ENCODE results near the gene ATP9B.
A peak's percentile ranks its signal among the peaks of the same experiment; 100 is the strongest.
"Not testable (repeated sequence)": the region's sequence is repeated elsewhere in the genome, so short reads cannot be mapped to it uniquely, and the experiment has no call there.

ATP9B gene

DNA sequence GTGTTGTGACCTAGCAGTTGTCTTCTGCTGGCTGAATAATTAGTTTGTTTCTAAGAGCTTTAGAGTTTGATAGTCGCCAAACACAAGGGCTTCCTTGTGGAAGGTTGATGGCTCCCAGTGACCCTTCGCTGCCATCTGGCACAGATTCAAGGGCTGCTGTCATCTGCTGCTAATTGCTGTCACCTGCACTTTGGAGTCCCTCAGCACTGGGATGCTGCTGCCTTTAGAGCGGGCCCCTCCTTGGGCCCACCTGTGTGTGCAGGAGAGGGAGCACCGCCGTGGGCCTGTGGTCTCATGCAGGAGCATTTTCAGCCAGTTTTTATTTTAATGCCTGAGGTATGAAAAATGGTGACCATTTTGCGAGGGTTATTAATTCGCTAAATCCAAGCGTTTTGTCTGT lies 172.6 kb downstream of the ATP9B start:
- DNase-seq (ENCODE audit: low read depth): no peak

DNA sequence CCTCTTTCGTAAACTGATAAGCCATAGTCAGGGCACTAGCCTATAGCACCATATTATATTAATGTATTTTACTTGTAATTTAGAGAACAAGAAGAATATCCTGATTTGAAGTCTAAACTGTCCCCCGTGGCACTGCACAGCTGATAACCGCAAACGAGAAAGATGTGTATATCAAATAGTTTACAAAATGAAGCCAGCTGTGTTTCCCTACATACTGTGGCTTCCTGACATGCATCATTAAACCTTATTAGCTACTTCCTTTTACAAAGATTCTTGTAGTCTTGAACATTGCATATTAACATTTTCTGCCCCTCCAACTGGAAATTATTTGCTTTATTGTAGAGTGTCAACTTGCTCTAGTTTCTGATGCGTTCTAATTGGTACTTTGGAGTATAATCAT lies 173.1 kb downstream of the ATP9B start:
- DNase-seq (ENCODE audit: low read depth): no peak

DNA sequence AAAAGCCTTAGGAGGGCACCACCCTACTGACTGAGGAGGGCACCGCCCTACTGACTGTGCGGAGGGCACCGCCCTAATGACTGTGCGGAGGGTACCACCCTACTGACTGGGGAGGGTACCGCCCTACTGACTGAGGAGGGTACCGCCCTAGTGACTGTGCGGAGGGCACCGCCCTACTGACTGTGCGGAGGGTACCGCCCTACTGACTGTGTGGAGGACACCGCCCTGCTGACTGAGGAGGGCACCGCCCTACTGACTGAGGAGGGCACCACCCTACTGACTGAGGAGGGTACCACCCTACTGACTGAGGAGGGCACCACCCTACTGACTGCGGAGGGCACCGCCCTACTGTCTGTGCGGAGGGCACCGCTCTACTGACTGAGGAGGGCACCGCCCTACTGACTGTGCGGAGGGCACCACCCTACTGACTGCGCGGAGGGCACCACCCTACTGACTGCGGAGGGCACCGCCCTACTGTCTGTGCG lies 176.4 kb downstream of the ATP9B start:
- peak; percentile 7 for DNase-seq (ENCODE audit: low read depth)

DNA sequence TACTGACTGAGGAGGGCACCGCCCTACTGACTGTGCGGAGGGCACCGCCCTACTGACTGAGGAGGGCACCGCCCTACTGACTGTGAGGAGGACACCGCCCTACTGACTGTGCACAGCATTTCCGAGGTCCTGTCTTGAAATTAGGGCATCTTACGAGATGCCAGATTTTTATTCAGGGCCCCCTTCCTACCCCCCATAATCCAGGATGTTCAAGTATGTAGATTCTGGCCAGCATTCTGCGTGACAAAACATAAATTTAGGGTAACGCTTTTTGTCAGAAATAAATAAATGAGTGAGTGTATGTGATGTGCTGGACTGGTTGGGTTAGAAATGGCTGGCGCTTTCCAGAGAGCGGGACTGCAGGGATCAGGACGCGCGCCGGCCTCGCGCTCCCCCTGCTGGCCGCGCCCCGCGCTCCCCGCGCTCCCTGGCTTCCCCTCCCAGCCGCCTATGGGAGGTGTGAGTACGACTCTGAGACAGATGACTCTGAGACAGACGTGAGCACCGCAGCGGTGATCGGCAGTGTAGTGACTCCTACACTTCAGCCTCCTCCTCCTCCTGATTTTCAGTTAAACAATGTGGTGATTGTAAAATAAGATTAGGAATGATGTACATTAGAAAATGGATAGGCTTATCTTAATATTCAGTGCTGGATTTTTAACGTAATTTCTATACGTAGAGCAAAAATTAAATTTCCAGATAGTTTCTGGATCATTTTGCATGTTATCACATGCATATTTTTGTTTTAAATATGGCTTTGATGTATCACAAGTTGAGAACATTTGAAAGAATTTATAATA lies 177.3 kb downstream of the ATP9B start:
- peak; percentile 55 for DNase-seq (ENCODE audit: low read depth)

DNA sequence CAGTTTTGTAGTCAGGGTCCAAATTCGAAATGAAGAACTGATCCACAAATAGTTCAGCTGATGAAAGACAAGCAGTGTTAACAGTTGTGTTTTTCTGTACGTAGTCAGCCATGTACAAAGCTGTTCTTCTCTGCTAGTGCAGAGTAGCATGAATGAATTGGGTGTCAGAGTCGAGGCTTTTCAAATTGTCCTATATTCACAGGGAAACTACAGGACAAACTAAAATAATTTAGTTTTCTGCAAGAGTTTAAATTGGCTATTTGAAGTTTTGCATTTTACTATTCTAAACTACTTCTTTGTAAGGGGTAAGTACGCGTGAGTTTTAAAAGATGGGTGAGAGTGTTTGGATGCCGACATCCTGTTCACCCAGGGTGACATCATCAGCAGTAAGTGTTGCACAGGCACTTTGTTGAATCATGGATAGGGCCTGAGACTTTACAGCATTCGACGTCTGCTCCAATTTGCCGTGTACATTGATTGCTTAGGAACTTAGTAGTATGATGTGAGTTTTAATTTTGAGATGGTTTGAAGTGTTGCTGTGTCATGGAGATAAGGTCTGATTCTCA lies 179.4 kb downstream of the ATP9B start:
- DNase-seq (ENCODE audit: low read depth): no peak

DNA sequence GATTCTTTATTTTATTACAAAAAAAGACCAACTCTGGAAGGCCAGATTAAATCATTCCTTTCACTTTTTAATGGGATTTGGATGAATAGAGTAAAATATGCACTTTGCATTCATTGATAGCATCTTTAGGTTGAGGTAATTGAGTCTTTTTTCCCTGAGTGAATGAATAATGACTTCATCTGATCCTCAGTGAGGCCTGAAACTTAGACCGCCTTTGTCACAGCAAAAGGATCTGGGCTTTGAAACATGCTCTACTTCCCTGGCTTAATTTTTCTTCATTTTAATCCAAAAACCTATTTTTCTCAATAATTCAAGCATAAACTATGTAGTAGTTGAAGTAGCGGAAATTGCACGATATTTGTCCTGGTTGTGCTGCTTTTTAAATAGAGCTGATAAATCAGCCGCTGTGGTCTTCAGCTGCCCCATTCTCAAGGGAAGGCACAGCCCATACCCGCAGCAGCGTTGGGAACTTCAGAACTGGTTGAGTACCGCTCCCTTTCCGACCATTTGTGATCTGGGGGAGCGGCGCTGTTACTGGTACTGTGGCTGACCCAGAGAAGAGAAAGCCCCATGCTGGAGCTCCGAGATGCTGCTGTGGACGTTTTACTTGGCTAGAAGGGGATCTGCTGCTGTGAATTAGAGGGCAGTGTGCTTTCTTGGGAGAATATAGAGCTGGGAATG lies 181.2 kb downstream of the ATP9B start:
- no peak for DNase-seq (ENCODE audit: low read depth)

DNA sequence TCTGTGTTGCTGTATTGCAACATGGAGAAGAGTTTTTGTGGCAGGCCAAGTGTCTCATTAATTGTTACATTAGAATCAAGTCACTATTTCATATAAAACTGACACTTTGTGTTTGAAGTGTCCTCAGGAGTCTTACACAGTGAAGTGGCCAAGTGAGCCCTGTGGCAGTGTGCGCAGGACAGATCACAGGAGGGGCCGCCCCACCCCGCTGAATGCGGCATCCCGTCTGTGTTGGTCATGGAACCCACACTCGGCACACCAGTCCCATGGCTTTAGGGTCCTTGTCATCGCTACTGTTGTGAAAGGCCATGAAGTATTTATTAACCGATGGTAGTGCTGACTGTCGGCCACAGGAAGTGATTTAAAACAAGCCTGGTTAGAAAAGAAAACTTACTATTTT lies 181.8 kb downstream of the ATP9B start:
- no peak for DNase-seq (ENCODE audit: low read depth)

DNA sequence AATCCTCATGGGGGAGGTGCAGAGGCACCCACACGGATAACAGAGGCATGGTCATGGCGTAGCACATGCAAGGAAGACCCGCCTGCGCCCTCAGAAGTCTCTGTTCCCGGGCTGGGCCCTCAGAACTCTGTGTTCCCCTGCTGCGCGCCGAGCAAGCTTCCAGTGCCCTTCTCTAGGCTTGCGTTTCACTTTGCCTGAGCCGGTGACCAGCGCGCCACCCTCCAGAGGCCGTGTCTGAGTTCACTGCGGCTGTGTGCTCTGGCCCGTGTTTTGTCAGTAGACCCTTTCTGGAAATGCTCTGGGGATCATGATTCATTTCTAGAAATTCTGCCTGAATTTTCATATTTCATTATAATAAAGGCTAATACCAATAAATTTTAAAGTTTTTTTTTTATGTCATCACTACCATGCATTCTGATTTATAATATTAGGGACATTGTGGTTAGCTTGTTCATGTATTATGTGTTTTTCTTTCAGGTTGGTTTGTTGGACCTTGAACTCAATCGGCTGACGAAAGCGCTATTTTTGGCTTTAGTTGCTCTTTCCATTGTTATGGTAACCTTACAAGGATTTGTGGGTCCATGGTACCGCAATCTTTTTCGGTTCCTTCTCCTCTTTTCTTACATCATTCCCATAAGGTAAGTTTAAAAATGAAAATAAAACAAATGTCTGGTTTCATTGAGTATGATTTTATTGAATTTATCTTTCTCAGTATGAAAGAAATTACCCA lies 183.9 kb downstream of the ATP9B start:
- DNase-seq (ENCODE audit: low read depth): no peak

DNA sequence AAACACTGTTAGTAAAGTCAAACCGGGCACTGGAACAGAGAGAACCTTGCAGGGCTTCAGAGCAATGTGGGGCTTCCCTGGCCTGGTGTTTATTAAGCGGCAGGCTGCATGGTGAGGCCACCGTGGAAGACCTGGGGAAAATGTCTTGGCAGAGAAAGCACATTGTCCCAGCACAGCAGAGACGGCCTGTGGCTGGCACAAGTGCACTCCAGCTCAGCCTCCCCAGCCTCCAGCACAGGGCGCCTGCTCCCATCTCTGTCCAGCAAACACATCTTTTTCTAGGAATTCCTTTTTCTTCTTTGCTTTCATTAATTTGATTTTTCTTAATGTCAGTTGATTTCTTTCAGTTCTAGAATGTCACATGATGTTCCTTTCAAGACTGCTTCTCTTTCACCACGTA lies 188.3 kb downstream of the ATP9B start:
- DNase-seq (ENCODE audit: low read depth): no peak

DNA sequence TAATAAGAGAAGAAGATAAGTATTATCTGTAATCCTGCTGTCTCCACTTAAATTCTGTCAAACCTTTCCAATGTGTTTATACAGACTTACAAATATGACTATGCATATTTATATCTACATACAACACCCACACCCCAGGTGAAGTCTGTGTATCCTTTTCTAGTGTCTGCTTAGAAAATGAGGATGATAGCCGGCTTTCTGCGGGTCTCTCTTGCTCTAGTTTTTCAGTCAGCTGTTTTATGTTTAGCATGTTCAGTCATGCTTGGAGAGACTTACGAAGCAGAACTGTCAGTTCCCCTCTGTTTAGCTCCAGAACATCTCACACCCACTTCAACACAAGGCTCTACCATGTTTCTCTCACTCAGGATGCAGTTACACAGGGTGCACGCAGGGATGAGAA lies 189.3 kb downstream of the ATP9B start:
- DNase-seq (ENCODE audit: low read depth): no peak

DNA sequence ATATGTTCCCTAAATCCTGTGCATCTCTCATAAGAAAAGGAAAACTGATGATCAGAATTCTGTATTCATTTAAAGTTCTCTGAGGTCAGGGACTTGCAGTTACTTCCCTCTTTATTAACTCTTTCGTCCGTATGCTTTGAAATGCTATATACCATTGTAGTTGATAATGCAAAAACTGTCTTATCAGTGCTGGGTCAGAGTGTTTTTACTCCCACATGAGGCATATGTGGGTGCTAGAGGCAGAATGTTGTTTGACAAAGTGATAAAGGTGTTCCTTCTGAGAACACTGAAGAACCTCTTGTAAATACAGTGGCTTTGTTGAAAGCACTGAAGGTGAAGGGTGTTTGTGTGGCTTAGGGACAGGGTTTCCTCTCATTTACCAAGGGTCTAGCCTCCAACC lies 190.0 kb downstream of the ATP9B start:
- no peak for DNase-seq (ENCODE audit: low read depth)

DNA sequence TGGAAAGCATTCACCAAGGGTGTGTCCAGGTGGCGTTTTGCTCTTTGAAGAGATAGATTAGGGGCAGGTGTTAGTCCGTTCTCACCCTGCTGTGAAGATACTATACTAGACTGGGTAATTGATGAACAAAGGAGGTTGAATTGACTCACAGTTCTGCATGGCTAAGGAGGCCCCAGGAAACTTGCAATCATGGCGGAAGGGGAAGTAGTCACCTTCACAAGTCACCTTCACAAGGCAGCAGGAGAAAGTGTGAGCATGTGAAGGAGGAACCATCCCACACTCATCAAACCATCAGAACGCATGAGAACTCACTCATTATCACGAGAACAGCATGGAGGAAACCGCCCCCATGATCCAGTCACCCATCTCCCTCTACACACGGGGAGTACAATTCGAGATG lies 190.8 kb downstream of the ATP9B start:
- DNase-seq (ENCODE audit: low read depth): no peak

DNA sequence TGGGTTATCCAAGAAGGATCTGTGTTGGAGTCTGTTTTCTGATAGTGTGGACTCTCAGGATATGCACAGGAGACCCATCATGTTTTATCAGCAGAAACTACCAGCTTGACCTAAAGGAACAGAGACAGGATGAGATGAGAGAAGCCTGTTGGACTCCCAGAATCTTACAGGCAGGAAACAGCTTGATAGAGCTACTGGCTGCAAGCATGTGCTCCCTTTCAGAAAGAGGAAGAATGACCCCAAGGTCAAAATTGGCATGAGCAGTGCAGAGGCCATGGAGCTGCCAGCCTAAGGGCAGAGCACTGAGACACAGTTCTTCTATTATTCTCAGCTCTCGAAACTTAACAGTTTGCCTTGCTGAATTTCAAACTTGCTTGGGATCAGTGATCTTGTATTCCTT lies 191.3 kb downstream of the ATP9B start:
- DNase-seq (ENCODE audit: low read depth): no peak

DNA sequence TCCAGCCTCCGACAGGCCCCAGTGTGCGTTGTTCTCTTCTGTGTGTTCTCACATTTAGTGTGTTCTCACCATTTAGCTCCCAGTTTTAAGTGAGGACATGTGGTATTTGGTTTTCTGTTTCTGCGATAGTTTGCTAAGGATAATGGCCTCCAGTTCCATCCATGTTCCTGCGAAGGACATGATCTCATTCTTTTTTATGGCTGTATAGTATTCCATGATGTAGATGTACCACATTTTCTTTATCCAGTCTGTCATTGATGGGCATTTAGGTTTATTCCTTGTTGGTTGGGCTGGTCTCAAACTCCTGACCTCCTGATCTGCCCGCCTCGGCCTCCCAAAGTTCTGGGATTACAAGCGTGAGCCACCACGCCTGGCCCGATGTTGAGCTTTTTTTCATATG lies 195.9 kb downstream of the ATP9B start:
- not testable (repeated sequence) for DNase-seq (ENCODE audit: low read depth)

DNA sequence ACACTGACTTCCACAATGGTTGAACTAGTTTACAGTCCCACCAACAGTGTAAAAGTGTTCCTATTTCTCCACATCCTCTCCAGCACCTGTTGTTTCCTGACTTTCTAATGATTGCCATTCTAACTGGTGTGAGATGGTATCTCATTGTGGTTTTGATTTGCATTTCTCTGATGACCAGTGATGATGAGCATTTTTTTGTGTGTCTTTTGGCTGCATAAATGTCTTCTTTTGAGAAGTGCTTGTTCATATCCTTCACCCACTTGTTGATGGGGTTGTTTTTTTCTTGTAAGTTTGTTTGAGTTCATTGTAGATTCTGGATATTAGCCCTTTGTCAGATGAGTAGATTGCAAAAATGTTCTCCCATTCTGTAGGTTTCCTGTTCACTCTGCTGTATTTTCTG lies 202.6 kb downstream of the ATP9B start:
- not testable (repeated sequence) for DNase-seq (ENCODE audit: low read depth)

DNA sequence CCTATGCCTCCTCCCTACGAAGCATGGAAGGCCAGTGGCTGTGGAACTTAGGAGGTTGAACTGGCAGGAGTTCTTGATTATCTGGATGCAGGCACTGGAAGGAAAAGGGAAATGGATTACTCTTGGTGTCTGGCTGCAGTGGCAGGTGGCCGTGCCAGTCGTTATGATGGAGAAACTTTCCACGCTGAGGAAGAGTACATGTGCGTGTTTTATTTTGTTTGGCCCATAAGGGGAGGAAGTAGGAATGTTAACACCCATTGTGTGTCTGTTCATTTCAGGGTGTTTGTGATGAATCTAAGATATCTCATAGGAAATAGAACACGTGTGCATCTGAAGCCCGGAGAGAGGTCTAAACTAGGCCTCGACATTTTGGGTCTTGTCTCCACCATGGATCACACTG lies 203.7 kb downstream of the ATP9B start:
- DNase-seq (ENCODE audit: low read depth): no peak

DNA sequence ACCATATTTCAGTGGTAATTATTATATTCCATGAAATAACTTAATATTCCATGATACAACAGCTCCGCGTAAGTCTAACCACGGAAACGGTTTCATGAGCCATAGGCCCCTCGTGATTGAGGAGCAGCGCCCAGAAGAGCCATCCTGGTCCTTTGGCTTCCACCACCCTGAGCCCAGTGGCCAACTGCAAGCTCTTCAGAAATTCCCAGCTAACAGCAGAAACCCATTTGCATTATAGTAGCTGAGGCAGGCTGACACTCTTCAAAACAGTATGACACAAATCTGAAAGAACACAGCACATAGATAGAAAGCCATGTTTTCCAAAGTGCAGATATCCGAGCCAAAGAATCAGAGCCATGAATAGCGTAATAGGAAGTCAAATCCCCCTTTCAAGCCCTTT lies 205.6 kb downstream of the ATP9B start:
- no peak for DNase-seq (ENCODE audit: low read depth)

DNA sequence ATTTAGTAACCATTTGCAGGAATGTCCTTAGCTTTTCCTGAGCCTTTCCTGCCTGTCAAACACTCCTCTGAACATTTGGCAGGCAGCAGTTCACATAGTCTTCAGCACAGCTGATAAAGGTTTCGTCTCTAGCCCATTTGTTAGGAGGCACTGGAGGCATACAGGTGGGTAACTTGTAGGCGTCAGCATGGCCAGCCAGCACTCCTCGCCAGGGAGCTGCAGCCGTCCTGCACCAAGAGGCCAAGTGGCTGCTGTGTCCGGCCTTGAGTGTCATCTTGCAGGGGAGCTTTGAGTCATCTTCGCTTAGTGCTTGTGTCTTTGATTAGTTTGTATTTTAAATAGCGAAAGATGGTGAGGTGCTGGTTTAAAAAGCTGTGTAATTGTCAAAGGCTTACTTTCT lies 206.3 kb downstream of the ATP9B start:
- DNase-seq (ENCODE audit: low read depth): no peak

DNA sequence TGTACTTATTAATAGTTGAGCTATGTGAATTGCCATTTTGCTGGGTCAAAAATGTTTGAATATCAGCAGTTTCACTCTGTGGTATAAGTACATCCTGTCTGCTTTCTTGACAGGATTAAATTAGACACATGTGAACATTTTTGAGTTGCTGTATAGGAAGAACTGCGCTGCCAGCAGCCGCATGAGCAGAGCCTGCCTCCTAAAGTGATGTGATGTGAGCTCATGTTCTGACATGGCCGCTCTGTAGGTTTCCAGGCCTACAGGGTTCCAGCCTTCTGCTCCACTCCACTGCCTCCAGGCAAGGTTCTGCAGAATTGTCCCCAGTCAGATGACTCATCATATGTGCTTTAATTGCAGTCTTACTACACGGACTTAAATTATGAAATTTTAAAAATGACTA lies 206.8 kb downstream of the ATP9B start:
- no peak for DNase-seq (ENCODE audit: low read depth)

DNA sequence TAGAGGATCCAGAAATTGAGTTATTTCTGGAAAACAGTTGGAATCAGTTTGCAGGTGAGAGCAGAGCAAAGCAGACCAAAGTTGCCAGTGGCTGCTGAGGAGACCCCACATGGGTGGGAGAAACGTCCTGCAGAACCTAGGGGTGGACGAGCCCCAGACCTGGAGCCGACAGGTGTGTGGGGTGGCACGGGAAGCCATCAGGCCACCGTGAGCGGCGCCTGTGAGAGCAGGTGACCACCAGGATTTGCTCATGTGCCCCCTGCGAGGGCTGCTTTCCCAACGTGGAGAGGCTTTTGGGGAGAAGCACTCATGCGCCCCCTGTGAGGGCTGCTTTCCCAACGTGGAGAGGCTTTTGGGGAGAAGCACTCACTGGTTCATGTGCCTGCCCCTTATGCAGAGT lies 209.7 kb downstream of the ATP9B start:
- DNase-seq (ENCODE audit: low read depth): no peak

DNA sequence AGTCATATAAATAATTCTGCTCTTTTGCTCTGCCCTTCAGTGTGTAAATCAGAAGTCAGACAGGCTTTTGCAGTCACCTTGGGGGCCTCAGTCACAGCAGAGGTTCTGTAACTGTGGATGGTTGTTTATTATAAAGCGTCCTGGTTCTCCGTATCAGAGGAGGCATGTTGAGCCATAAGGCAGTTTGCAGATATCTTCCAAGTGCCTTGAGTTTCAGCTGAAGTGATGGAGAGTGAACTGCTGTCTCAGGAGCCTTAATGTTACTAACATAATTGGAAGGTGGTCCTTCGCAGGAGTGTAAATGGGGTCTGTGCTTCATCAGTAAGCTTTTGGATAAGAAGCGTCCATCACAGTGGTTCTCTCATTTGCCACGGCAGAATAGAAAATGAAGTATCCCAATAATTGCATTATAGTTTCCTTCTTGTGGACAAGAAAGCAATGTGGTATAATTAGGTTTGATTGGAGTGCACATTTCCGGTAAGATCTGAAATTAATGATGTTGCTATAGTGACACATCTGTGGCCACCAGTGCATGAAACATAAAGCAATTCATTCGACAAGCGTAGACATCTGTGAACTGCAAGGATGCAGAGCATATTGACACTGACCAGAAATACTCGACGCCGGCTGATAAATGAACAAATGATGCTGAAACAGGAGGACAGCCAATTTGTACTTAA lies 214.1 kb downstream of the ATP9B start:
- no peak for DNase-seq (ENCODE audit: low read depth)

DNA sequence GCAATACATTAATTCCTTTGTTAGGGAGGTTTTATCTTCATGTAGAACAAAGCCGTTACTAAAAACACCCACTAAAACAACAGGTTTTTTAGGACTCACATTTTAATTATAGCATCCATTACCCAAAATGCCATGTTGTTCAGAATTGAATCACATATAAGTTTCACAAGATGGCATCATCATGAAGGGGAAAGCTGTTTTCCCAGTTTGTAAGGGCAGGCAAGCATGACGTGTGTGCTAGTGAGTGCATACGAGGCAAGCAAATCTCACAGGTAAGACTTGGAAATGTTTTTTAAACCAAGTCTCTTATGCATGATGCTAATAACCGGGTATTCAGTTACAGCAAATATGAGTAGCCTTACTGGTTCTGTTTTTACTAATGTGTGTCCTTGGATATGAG lies 214.7 kb downstream of the ATP9B start:
- no peak for DNase-seq (ENCODE audit: low read depth)
